H1 (cell line): ENCODE data around the gene STRC. TPM values are rescaled to one million over a fixed set of nuclear protein-coding genes. Genes with fewer than 3 reads are reported as not detected.
"Not testable (repeated sequence)": the region's sequence is repeated elsewhere in the genome, so short reads cannot be mapped to it uniquely, and the experiment has no call there.

Experiments
- CTCF ChIA-PET: fragments of 300-600 bp; sonication (Branson Sonifier 250); formaldehyde crosslinking; loops from one replicate; lab custom pipeline; 2021; ENCODE audit not compliant: partially characterized antibody; lab: Charles Lee
- POLR2A ChIA-PET: fragments of 300-600 bp; sonication (Branson Sonifier 250); formaldehyde crosslinking; loops from one replicate; lab custom pipeline; 2021; ENCODE audit warnings: inconsistent platforms; ENCODE audit not compliant: partially characterized antibody; lab: Charles Lee
- DNase-seq, 2 experiments: peaks; one replicate each; pipeline versions ENCODE4 v3.0.0 to v3.0.0-alpha.2; 2010 to 2022; ENCODE audit warnings: low spot score in 2 of 2, low read depth in 1 of 2, mixed read lengths in 1 of 2
- FAIRE-seq: peaks from 2 replicates; lab custom pipeline; 2011; peaks lifted over from hg19 to GRCh38; lab: Jason Lieb, UNC
- H2AFZ ChIP-seq: 2 replicates; pipeline ENCODE4 v1.8.1; 2012; ENCODE audit warnings: low read length, inconsistent platforms
- H2AK5ac ChIP-seq: 2 replicates; pipeline ENCODE4 v1.6.1; 2013; ENCODE audit warnings: low read depth, low read length
- H2BK120ac ChIP-seq: replicated peaks from 2 replicates; pipeline ENCODE3; 2013; ENCODE audit warnings: low read depth, low read length, inconsistent platforms
- H2BK12ac ChIP-seq: 2 replicates; pipeline ENCODE4 v1.6.1; 2013; ENCODE audit warnings: low read depth, low read length
- H2BK15ac ChIP-seq: 2 replicates; pipeline ENCODE4 v1.6.1; 2013; ENCODE audit warnings: low read length
- H2BK20ac ChIP-seq: 2 replicates; pipeline ENCODE4 v1.6.1; 2013; ENCODE audit warnings: low read length
- H2BK5ac ChIP-seq: 2 replicates; pipeline ENCODE4 v1.6.1; 2013; ENCODE audit warnings: low read depth, low read length
- H3K14ac ChIP-seq: 2 replicates; pipeline ENCODE4 v1.6.1; 2013; ENCODE audit warnings: inconsistent platforms; ENCODE audit not compliant: insufficient read length
- H3K18ac ChIP-seq: 2 replicates; pipeline ENCODE4 v1.6.1; 2013; ENCODE audit warnings: low read length; ENCODE audit errors: extremely low read depth
- H3K23ac ChIP-seq: 2 replicates; pipeline ENCODE4 v1.6.1; 2013; ENCODE audit warnings: inconsistent platforms; ENCODE audit not compliant: insufficient read length
- H3K23me2 ChIP-seq: 2 replicates; pipeline ENCODE4 v1.6.1; 2013; ENCODE audit warnings: low read depth, low read length
- H3K27ac ChIP-seq: 2 replicates; pipeline ENCODE4 v1.6.1; 2011; ENCODE audit warnings: low read depth, low read length, inconsistent platforms
- H3K27me3 ChIP-seq, 4 experiments: replicated peaks in 1 of 4; 1 replicate in 1 of 4; 2 replicates in 3 of 4; pipeline versions ENCODE4 v1.6.1 to v1.8.1; 2011 to 2013; ENCODE audit warnings: low read length in 3 of 4, mild to moderate bottlenecking in 3 of 4, inconsistent platforms in 2 of 4, mixed read lengths in 2 of 4, moderate library complexity in 1 of 4; ENCODE audit not compliant: control insufficient read depth in 3 of 4, insufficient read depth in 3 of 4; ENCODE audit errors: extremely low read depth in 1 of 4
- H3K36me3 ChIP-seq, 4 experiments: 2 replicates each; pipeline versions ENCODE4 v1.6.1 to v1.8.1; 2011 to 2013; ENCODE audit warnings: mild to moderate bottlenecking in 4 of 4, low read length in 3 of 4, moderate library complexity in 2 of 4, control low read depth in 1 of 4, inconsistent platforms in 1 of 4; ENCODE audit not compliant: insufficient read depth in 4 of 4, control insufficient read depth in 2 of 4
- H3K4ac ChIP-seq: replicated peaks from 2 replicates; pipeline ENCODE3; 2013; ENCODE audit warnings: low read length, low read depth, mixed read lengths, inconsistent platforms; ENCODE audit not compliant: insufficient read length
- H3K4me1 ChIP-seq, 4 experiments: replicated peaks in 1 of 4; 1 replicate in 1 of 4; 2 replicates in 3 of 4; pipeline versions ENCODE4 v1.6.1 to v1.8.1; 2011 to 2013; ENCODE audit warnings: low read length in 3 of 4, inconsistent platforms in 2 of 4, mixed read lengths in 1 of 4; ENCODE audit not compliant: insufficient read depth in 4 of 4, control insufficient read depth in 3 of 4
- H3K4me2 ChIP-seq, 2 experiments: 2 replicates each; pipeline versions ENCODE4 v1.6.1 to v1.8.1; 2011 to 2013; ENCODE audit warnings: low read depth in 2 of 2, low read length in 2 of 2, control low read depth in 1 of 2, inconsistent platforms in 1 of 2, mild to moderate bottlenecking in 1 of 2; ENCODE audit not compliant: insufficient read depth in 1 of 2
- H3K4me3 ChIP-seq, 4 experiments: fragments of 200-600, 300-600 bp in 1 of 4; sonication (generic), shearing (Covaris generic), sonication (Bioruptor Twin) in 1 of 4; 2 replicates each; pipeline versions ENCODE4 v1.5.1 to v1.8.1; 2011 to 2016; ENCODE audit warnings: low read length in 4 of 4, low read depth in 3 of 4, control low read depth in 2 of 4, inconsistent platforms in 2 of 4, mild to moderate bottlenecking in 2 of 4, mixed read lengths in 1 of 4, moderate library complexity in 1 of 4; ENCODE audit not compliant: insufficient read depth in 2 of 4; ENCODE audit errors: extremely low read depth in 1 of 4
- H3K56ac ChIP-seq: replicated peaks from 2 replicates; pipeline ENCODE3; 2013; ENCODE audit warnings: low read depth, mild to moderate bottlenecking, mixed read lengths, low read length, inconsistent platforms; ENCODE audit not compliant: insufficient read length
- H3K79me1 ChIP-seq: 2 replicates; pipeline ENCODE4 v1.6.1; 2013; ENCODE audit warnings: low read depth, low read length, control low read depth
- H3K79me2 ChIP-seq, 2 experiments: 2 replicates each; pipeline versions ENCODE4 v1.6.1 to v1.8.1; 2012 to 2013; ENCODE audit warnings: low read length in 2 of 2, mild to moderate bottlenecking in 2 of 2, inconsistent platforms in 1 of 2; ENCODE audit not compliant: insufficient read depth in 2 of 2, control insufficient read depth in 1 of 2
- H3K9ac ChIP-seq, 4 experiments: replicated peaks in 1 of 4; 1 replicate in 1 of 4; 2 replicates in 3 of 4; pipeline versions ENCODE4 v1.6.1 to v1.8.1; 2011 to 2013; ENCODE audit warnings: low read depth in 3 of 4, low read length in 3 of 4, control low read depth in 2 of 4, mild to moderate bottlenecking in 2 of 4, moderate library complexity in 2 of 4, inconsistent platforms in 1 of 4; ENCODE audit errors: extremely low read depth in 1 of 4
- H3K9me3 ChIP-seq, 2 experiments: 2 replicates each; pipeline versions ENCODE4 v1.6.1 to v1.8.1; 2012 to 2013; ENCODE audit warnings: mild to moderate bottlenecking in 2 of 2, moderate library complexity in 2 of 2, control low read depth in 1 of 2, inconsistent platforms in 1 of 2, low read depth in 1 of 2, low read length in 1 of 2, mixed read lengths in 1 of 2; ENCODE audit not compliant: insufficient read depth in 2 of 2
- H4K20me1 ChIP-seq, 2 experiments: replicated peaks in 1 of 2; 2 replicates each; pipeline versions ENCODE3 to v1.8.1; 2011 to 2013; ENCODE audit warnings: inconsistent platforms in 2 of 2, low read length in 2 of 2, mild to moderate bottlenecking in 1 of 2; ENCODE audit not compliant: insufficient read depth in 2 of 2, control insufficient read depth in 1 of 2
- H4K5ac ChIP-seq: 2 replicates; pipeline ENCODE4 v1.6.1; 2013; ENCODE audit warnings: low read length, low read depth, mixed read lengths, inconsistent platforms; ENCODE audit not compliant: insufficient read length
- H4K8ac ChIP-seq: 2 replicates; pipeline ENCODE4 v1.8.0; 2013; ENCODE audit warnings: mild to moderate bottlenecking, moderate library complexity, low read length, inconsistent platforms; ENCODE audit not compliant: insufficient read depth; ENCODE audit errors: extremely low read depth
- H4K91ac ChIP-seq: replicated peaks from 2 replicates; pipeline ENCODE3; 2013; ENCODE audit warnings: low read length, mixed read lengths, inconsistent platforms; ENCODE audit not compliant: insufficient read length
- WGBS, 2 experiments: shearing (Covaris generic) in 1 of 2; methylation state at CpG; one replicate each; pipeline versions ENCODE4 v1.1.6 to v1.1.7; 2013 to 2015; ENCODE audit warnings: low lambda C conversion rate in 2 of 2, mixed read lengths in 2 of 2, inconsistent platforms in 1 of 2, low coverage in 1 of 2, missing lambda C conversion rate in 1 of 2; ENCODE audit not compliant: insufficient replicate concordance in 2 of 2, insufficient coverage in 1 of 2, insufficient read length in 1 of 2; ENCODE audit errors: extremely low coverage in 1 of 2, missing lambda C conversion rate in 1 of 2; 5-methylcytosine and 5-hydroxymethylcytosine counted together
- polyA plus RNA-seq, 7 experiments: library from polyadenylated mRNA; depleted of rRNA in 3 of 7; stranded (reverse) in 5 of 7; unstranded in 2 of 7; fragments of >200 nt in 5 of 7; fragments of 200-250 nt in 2 of 7; gene quantifications; 1 replicate in 5 of 7; 2 replicates in 1 of 7; 4 replicates in 1 of 7; pipeline versions ENCODE4 v1.2.1 to v1.2.3, GENCODE V29; 2011 to 2013; ENCODE audit warnings: missing spikeins in 2 of 7, mixed read lengths in 2 of 7
- total RNA-seq: library from RNA; stranded (reverse); fragmentation: NEBNext Ultra II Directional; extraction: Animal tissue kit (Norgen Biotek cat#: 25700); gene quantifications from 2 replicates; pipeline ENCODE4 v1.2.1, GENCODE V29; 2021

The STRC gene
- total and polyA plus RNA-seq, 2 of the 8 experiments (the other 6 are each of a cell fraction or from before 2014, with no cell fraction given) = 0.34 to 0.41 TPM

DNA sequence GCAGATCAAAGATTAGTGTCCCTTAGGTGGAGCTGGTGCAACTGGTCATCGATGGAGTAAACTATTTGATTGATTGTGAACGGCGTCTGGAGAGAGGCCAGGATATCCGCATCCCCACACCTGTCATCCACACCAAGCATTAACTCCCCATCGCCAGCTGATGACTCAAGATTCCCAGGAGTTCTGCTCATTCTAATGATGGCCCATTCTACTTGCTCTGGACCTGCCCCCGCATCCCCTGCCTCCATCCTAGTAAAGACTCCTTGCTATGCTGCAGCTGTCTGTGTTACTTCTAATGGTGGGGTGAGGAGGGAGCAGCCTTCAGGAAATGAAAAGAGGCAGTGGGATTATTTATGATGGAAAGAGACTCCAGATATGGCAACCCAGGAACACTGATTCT lies 19.5 kb downstream of the STRC start:
- H3K9me3 ChIP-seq, H3K18ac ChIP-seq, H3K79me2 ChIP-seq, H2BK120ac ChIP-seq, H2AFZ ChIP-seq, H3K4me2 ChIP-seq, H3K23me2 ChIP-seq, H2AK5ac ChIP-seq, H2BK20ac ChIP-seq, FAIRE-seq, H3K79me1 ChIP-seq, H3K4ac ChIP-seq, H4K8ac ChIP-seq, H4K91ac ChIP-seq, H2BK15ac ChIP-seq, POLR2A ChIA-PET, H3K56ac ChIP-seq, H3K4me1 ChIP-seq, H3K14ac ChIP-seq, H4K20me1 ChIP-seq, H3K9ac ChIP-seq, H3K36me3 ChIP-seq, H3K23ac ChIP-seq, H3K27ac ChIP-seq, H3K4me3 ChIP-seq, H4K5ac ChIP-seq, H2BK12ac ChIP-seq, H3K27me3 ChIP-seq, H2BK5ac ChIP-seq, DNase-seq: not testable (repeated sequence)
- CTCF ChIA-PET = interaction anchor here (0.6 kb wide), 1 partner anchor 1997 kb away, joined by 3 read pairs; no protein-coding TSS in a partner anchor
- 85% methylated on average over 6 of the region's 6 CpGs; no CpG with 5 or more reads in 1 of the 2 experiments for WGBS, 2 experiments
